GM12864 (cell line): ENCODE data around the gene C3orf18.
A peak's percentile ranks its signal among the peaks of the same experiment; 100 is the strongest.

Source experiments
- DNase-seq: peaks from one replicate; pipeline ENCODE4 v3.0.0-alpha.2; 2011; ENCODE audit warnings: low read depth
- H3K4me3 ChIP-seq: 2 replicates; pipeline ENCODE4 v1.5.1; 2011; ENCODE audit warnings: mild to moderate bottlenecking, low read depth, low read length, control low read depth
- TF ChIP-seq, protein P1 (sequence below): IDR thresholded peaks from 2 replicates; pipeline ENCODE4 v1.5.1; 2011; ENCODE audit warnings: low read depth, mild to moderate bottlenecking, moderate library complexity, low read length, control low read depth, inconsistent platforms; ENCODE audit errors: missing control alignments

The C3orf18 gene

DNA sequence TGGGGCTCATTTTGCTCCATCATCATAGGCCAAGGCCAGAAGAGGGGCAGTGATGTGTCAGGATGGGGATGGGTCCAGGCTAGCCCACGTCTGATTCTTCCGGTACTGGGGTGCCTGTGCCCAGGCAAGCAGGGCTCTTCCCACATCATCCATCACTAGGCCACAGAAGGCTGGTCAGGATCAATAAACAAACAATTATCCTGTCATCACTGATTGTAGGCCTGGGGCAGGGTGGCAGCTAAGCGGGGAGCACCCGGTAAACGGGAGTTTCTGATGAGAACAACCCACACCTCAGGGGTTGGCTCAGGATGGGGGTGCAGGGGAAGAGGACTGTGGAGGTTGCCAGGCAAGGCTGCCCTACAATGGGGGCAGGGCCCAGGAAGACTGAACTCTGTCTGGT is 46.0 kb downstream of the C3orf18 start:
- no peak overlapping the region for H3K4me3 ChIP-seq
- TF ChIP-seq, protein P1, sequence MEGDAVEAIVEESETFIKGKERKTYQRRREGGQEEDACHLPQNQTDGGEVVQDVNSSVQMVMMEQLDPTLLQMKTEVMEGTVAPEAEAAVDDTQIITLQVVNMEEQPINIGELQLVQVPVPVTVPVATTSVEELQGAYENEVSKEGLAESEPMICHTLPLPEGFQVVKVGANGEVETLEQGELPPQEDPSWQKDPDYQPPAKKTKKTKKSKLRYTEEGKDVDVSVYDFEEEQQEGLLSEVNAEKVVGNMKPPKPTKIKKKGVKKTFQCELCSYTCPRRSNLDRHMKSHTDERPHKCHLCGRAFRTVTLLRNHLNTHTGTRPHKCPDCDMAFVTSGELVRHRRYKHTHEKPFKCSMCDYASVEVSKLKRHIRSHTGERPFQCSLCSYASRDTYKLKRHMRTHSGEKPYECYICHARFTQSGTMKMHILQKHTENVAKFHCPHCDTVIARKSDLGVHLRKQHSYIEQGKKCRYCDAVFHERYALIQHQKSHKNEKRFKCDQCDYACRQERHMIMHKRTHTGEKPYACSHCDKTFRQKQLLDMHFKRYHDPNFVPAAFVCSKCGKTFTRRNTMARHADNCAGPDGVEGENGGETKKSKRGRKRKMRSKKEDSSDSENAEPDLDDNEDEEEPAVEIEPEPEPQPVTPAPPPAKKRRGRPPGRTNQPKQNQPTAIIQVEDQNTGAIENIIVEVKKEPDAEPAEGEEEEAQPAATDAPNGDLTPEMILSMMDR = no peak
- DNase-seq = no peak

- no peak overlapping the region for H3K4me3 ChIP-seq
- no peak for DNase-seq
- TF ChIP-seq, protein P1 = no peak
Measured at GRCh38 chr3:50520849-50521248, 46.7 kb downstream of the C3orf18 start.

DNA sequence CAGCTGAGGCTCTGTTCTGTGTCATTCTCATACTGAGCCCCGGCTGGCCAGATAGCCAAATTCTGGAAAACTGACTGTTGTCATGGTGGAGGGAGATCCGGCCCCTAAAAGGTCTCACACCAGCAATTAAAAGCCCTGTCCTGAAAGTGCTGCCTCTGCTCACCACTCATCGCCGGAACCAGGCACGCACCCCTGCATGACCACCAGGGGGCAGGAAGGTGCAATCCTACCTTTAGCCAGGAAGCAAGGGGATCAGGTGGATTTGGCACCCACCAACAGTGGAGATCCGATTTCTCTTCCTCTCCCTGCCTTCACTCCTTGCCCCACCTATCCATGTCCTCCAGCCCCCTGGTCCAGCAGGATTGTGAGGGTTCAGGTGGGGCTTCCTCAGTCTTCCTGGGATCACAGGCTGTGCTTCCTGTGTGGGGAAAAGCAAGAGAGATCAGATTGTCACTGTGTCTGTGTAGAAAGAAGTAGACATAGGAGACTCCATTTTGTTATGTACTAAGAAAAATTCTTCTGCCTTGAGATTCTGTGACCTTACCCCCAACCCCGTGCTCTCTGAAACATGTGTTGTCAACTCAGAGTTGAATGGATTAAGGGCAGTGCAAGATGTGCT is 48.0 kb downstream of the C3orf18 start:
- H3K4me3 ChIP-seq = no peak overlapping the region
- DNase-seq = peak; percentile 26
- TF ChIP-seq, protein P1 = peak; percentile 98

GRCh38 chr3:50518436-50518835 is 49.1 kb downstream of the C3orf18 start:
- TF ChIP-seq, protein P1 = no peak
- DNase-seq = no peak
- no peak overlapping the region for H3K4me3 ChIP-seq

DNA sequence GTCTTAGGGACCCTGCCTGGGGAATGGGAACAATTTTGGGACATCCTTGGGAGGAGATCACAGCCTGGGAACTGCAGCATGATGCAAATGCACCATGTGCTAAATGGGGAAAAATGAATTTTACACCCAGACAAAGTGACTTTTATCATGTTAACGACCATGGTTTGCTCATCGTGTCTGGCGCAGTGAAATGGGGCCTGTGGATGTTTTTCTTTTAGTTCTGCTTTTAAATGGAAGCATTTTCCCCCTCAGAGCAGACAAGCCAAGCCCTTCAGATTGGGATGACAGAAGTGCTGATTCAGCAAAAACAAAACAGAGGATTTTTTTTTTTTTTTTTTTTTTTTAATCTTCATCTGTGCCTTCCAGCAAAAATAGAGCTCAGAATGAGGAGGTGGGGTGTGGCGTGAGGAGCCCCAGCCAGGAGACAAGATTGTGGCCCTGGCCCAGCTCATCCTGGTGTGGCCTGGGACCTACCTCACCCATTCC is 49.8 kb downstream of the C3orf18 start:
- no peak for DNase-seq

GRCh38 chr3:50516440-50516871 is 51.1 kb downstream of the C3orf18 start:
- TF ChIP-seq, protein P1 = no peak
- H3K4me3 ChIP-seq = no peak overlapping the region
- DNase-seq = no peak

More for the DNA sequence above, 49.8 kb downstream of the C3orf18 start:
- TF ChIP-seq, protein P1 = no peak
- H3K4me3 ChIP-seq = no peak overlapping the region
